Panc1 (cell line): ENCODE results near the gene SDK2. TPM values are rescaled to one million over a fixed set of nuclear protein-coding genes. Genes with fewer than 3 reads are reported as not detected.
A peak's percentile ranks its signal among the peaks of the same experiment; 100 is the strongest.

Experiments used
- ATAC-seq: fragments of 200-7000 bp; cut with Tn5 transposase; 2 replicates; pipeline ENCODE4 v1.9.1; 2020; ENCODE audit warnings: mild to moderate bottlenecking, moderate library complexity
- BruUV-seq: library from RNA; stranded (reverse); fragments of 400-500 nt; replicated peaks from 2 replicates; lab custom pipeline; 2021; lab: Mats Ljungman, UMichigan
- CTCF ChIA-PET: fragments of 300-600 bp; sonication (Branson Sonifier 250); formaldehyde crosslinking; loops from one replicate; lab custom pipeline; 2022; ENCODE audit warnings: antibody characterized with exemption; lab: Charles Lee
- POLR2A ChIA-PET: fragments of 300-600 bp; sonication (Branson Sonifier 250); formaldehyde crosslinking; loops from one replicate; lab custom pipeline; 2022; ENCODE audit warnings: antibody characterized with exemption; lab: Charles Lee
- DNase-seq: peaks from one replicate; pipeline ENCODE4 v3.0.0-alpha.2; 2010; ENCODE audit warnings: low read depth, low spot score
- H3K27ac ChIP-seq: 2 replicates; pipeline ENCODE4 v1.5.1; 2011; ENCODE audit warnings: mild to moderate bottlenecking, low read length, inconsistent platforms
- H3K27me3 ChIP-seq: fragments of 200-500 bp; sonication (Bioruptor generic); 2 replicates; pipeline ENCODE4 v1.6.0; 2014; ENCODE audit warnings: low read length, inconsistent platforms; ENCODE audit not compliant: control insufficient read depth, insufficient read depth
- H3K36me3 ChIP-seq: fragments of 200-500 bp; sonication (Bioruptor generic); 2 replicates; pipeline ENCODE4 v1.5.1; 2014; ENCODE audit warnings: inconsistent platforms, mild to moderate bottlenecking, low read length, moderate library complexity; ENCODE audit not compliant: control insufficient read depth, insufficient read depth
- H3K4me1 ChIP-seq: 2 replicates; pipeline ENCODE4 v1.5.1; 2011; ENCODE audit warnings: inconsistent platforms, mild to moderate bottlenecking, low read length, moderate library complexity; ENCODE audit not compliant: control insufficient read depth, insufficient read depth
- H3K4me3 ChIP-seq, 2 experiments: 2 replicates each; pipeline ENCODE4 v1.5.1; 2011 to 2012; ENCODE audit warnings: low read depth in 2 of 2, low read length in 2 of 2, mild to moderate bottlenecking in 2 of 2, inconsistent platforms in 1 of 2, moderate library complexity in 1 of 2
- H3K9me3 ChIP-seq: fragments of 200-500 bp; sonication (Bioruptor generic); 2 replicates; pipeline ENCODE4 v1.5.1; 2014; ENCODE audit warnings: low read depth, mild to moderate bottlenecking, inconsistent platforms, low read length, moderate library complexity; ENCODE audit not compliant: control insufficient read depth, insufficient read depth
- POLR2AphosphoS5 ChIP-seq: IDR thresholded peaks from 2 replicates; pipeline ENCODE4 v1.6.1; 2012; ENCODE audit warnings: mild to moderate bottlenecking, low read depth, low read length, moderate library complexity
- SIN3A ChIP-seq: IDR thresholded peaks from 2 replicates; pipeline ENCODE4 v1.6.1; 2012; ENCODE audit warnings: low read depth, mild to moderate bottlenecking, low read length, moderate library complexity, borderline replicate concordance; ENCODE audit not compliant: insufficient read depth
- TCF7L2 ChIP-seq: IDR thresholded peaks from 2 replicates; pipeline ENCODE4 v1.6.1; 2011; ENCODE audit warnings: mild to moderate bottlenecking, low read depth, low read length, inconsistent platforms
- in situ Hi-C: cut with HindIII; loops from 2 replicates; pipeline ENCODE4 v1.10.0; 2016; ENCODE audit warnings: low sequenced_read_pairs, low pct_unique_long_range_greater_than_20kb
- intact Hi-C: fragments of 100-400 bp; cut with micrococcal nuclease; formaldehyde crosslinking; loops from one replicate; pipeline ENCODE4 v1.10.0; 2022; ENCODE audit not compliant: unreplicated experiment
- total RNA-seq: library from RNA; stranded (reverse); gene quantifications from one replicate; pipeline ENCODE4 v1.2.1, GENCODE V29; 2021; ENCODE audit not compliant: unreplicated experiment
- TF ChIP-seq, protein P1 (sequence below), 2 experiments: IDR thresholded peaks; 2 replicates each; pipeline ENCODE4 v1.6.1; 2011 to 2012; ENCODE audit warnings: low read depth in 2 of 2, control low read depth in 1 of 2, low read length in 1 of 2, mild to moderate bottlenecking in 1 of 2, moderate library complexity in 1 of 2; ENCODE audit not compliant: insufficient read depth in 1 of 2
- TF ChIP-seq, protein P2 (sequence below): fragments of 450-650 bp; IDR thresholded peaks from 2 replicates; pipeline ENCODE4 v1.5.1; 2017; ENCODE audit warnings: mild to moderate bottlenecking

SDK2 gene
- total RNA-seq, 1 experiment from 2014 or later, result 0.41 TPM

DNA sequence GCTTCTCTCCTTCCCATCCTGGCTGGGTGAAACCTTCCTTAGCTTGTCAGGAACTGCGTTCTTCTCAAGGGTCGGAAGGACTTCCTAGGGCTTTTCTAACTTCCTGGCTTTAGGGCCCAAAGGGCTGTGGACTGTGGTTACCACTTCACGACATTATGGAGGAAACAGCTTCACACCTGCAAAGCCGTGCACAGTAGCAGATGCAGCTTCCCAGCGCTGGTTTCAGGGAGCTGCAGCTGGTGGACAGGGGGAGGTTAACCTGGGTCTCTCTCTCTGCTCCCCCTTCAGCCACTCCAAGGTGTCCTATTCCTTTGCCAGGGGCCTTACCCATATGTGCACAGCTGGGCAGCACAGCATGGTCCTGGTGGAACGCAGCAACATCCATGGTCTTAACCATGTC, 176.6 kb downstream of the SDK2 start:
- ATAC-seq (peak; percentile 19; the same call in 1 of the 2 replicates), DNase-seq (no peak)
- TF ChIP-seq, protein P1, sequence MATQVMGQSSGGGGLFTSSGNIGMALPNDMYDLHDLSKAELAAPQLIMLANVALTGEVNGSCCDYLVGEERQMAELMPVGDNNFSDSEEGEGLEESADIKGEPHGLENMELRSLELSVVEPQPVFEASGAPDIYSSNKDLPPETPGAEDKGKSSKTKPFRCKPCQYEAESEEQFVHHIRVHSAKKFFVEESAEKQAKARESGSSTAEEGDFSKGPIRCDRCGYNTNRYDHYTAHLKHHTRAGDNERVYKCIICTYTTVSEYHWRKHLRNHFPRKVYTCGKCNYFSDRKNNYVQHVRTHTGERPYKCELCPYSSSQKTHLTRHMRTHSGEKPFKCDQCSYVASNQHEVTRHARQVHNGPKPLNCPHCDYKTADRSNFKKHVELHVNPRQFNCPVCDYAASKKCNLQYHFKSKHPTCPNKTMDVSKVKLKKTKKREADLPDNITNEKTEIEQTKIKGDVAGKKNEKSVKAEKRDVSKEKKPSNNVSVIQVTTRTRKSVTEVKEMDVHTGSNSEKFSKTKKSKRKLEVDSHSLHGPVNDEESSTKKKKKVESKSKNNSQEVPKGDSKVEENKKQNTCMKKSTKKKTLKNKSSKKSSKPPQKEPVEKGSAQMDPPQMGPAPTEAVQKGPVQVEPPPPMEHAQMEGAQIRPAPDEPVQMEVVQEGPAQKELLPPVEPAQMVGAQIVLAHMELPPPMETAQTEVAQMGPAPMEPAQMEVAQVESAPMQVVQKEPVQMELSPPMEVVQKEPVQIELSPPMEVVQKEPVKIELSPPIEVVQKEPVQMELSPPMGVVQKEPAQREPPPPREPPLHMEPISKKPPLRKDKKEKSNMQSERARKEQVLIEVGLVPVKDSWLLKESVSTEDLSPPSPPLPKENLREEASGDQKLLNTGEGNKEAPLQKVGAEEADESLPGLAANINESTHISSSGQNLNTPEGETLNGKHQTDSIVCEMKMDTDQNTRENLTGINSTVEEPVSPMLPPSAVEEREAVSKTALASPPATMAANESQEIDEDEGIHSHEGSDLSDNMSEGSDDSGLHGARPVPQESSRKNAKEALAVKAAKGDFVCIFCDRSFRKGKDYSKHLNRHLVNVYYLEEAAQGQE (IDR thresholded peaks at IDR 0.05; ENCODE audit: insufficient read depth in 1 of 2, low read depth in 2 of 2, low read length in 1 of 2), result no peak
- TF ChIP-seq TCF7L2, result no peak
- no peak for TF ChIP-seq SIN3A
- TF ChIP-seq, protein P2, sequence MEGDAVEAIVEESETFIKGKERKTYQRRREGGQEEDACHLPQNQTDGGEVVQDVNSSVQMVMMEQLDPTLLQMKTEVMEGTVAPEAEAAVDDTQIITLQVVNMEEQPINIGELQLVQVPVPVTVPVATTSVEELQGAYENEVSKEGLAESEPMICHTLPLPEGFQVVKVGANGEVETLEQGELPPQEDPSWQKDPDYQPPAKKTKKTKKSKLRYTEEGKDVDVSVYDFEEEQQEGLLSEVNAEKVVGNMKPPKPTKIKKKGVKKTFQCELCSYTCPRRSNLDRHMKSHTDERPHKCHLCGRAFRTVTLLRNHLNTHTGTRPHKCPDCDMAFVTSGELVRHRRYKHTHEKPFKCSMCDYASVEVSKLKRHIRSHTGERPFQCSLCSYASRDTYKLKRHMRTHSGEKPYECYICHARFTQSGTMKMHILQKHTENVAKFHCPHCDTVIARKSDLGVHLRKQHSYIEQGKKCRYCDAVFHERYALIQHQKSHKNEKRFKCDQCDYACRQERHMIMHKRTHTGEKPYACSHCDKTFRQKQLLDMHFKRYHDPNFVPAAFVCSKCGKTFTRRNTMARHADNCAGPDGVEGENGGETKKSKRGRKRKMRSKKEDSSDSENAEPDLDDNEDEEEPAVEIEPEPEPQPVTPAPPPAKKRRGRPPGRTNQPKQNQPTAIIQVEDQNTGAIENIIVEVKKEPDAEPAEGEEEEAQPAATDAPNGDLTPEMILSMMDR, result no peak
- no peak for TF ChIP-seq POLR2AphosphoS5
- Histone ChIP-seq H3K9me3 (no peaks in the 10 kb centered on the region), H3K4me3 (no peak overlapping the region), H3K27me3 (no peaks in the 10 kb centered on the region), H3K36me3 (no peaks in the 10 kb centered on the region), H3K4me1 (no peaks in the 10 kb centered on the region), H3K27ac (no peak overlapping the region)
- in situ Hi-C loops (no loop called here), intact Hi-C loops (no loop called here)
- no TSS peak for BruUV-seq
- ChIA-PET POLR2A (no interaction called here), CTCF (interaction anchor here (0.5 to 0.6 kb wide), 2 partner anchors 59 to 111 kb away, joined by 4 read pairs; no protein-coding TSS in a partner anchor)

DNA sequence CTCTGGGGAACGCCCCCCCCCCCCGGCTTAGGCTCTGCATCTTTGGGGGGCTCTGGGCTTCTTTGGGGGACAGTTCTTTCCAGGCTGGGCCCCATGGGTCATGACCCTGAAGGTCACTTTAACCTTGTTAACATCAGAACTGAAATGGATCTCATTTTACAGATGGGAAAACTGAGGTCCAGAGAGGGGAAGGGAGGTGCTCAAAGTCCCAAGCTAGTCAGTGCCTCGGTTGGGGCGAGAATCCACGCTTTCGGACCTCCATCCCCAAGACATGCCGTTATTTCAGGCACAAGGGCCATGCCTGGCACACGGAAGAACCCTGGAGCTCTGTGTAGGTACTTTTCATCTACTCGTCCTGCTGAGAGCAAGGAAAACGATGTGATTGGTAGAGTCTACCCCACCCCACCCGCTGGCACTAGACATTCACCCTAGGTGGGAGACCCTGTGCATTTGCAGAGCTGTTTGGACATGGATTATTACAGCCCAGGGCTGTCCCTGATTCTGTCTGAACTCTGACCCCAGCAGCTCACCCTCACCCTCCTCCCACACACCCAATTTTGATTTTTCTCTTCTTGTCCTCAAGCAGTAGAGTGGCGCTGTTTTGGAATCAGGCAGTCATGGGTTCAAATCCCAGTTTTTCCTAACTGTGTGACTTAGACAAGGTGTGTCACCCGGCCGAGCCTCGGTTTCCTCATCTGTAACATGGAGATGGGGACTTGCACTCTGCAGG, 177.4 kb downstream of the SDK2 start:
- H3K4me3 ChIP-seq, result no peak overlapping the region
- intact Hi-C loops, result no loop called here
- no peak overlapping the region for H3K27ac ChIP-seq
- in situ Hi-C loops, result no loop called here
- DNase-seq, result no peak
- H3K36me3 ChIP-seq, result no peaks in the 10 kb centered on the region
- H3K9me3 ChIP-seq, result no peaks in the 10 kb centered on the region
- H3K4me1 ChIP-seq, result no peaks in the 10 kb centered on the region
- no TSS peak for BruUV-seq
- ChIA-PET POLR2A (interaction anchor here (0.6 kb wide), 1 partner anchor 122 kb away, joined by 7 read pairs; no protein-coding TSS in a partner anchor), CTCF (no interaction called here)
- ATAC-seq, result no peak
- no peaks in the 10 kb centered on the region for H3K27me3 ChIP-seq
- TF ChIP-seq SIN3A (no peak), POLR2AphosphoS5 (no peak), TCF7L2 (no peak)
- TF ChIP-seq, protein P1 (IDR thresholded peaks at IDR 0.05; ENCODE audit: insufficient read depth in 1 of 2, low read depth in 2 of 2, low read length in 1 of 2), result no peak
- TF ChIP-seq, protein P2, result no peak
